ENCODE measurements around the gene GDPD3.
A peak's percentile ranks its signal among the peaks of the same experiment; 100 is the strongest.

DNA sequence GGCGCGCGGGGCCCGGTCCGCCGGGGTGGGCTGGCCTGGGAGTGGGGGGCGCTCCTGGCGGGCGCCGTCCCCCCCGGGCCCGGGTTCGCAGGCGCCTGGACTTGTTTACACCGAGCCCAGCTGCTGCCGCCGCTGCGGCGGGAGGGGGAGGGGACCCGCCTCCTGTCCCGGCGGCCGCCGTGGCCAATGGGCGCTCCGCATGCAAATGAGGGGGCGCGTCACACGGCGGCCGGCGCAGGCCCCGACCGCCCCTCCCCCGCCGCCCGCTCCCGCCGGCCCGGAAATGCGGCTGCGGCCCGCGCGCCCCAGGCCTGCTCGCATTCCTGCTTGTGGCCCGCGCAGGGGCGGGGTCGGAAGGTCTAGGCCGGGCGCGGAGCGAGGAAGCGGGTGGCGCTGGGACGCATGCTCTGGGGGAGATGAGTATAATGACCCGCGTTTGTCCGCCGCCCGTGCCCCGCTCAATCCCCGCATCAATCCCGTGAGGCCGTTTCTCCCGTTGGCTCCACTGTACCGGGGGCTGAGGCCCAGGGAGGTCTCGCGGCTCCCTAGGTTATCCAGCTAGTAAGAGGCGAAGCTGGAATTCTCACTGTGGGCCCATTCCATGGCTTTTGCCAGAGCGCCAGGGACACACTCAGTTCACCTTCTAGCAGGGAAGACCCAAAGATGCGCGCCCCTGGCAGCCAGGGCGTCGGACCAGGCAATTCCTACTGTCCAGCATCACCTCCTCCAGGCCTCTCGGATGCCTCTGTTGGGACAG, 17.1 kb downstream of the GDPD3 start, which contains the start of gene YPEL3:
- TF ChIP-seq MAZ (IDR thresholded peaks at IDR 0.05; ENCODE audit: borderline replicate concordance, low read depth, low read length) = peak; percentile 57; the same call in 1 of the 2 replicates
- no peak; the same call in 1 of the 2 replicates for TF ChIP-seq MAZ (CRISPR knock-in tag; IDR thresholded peaks at IDR 0.05; ENCODE audit: low read depth)
- no peak for TF ChIP-seq CEBPB (IDR thresholded peaks at IDR 0.05; ENCODE audit: borderline replicate concordance, low read depth, low read length)
- TF ChIP-seq ATF7 (IDR thresholded peaks at IDR 0.05) = no peak
- 0 out of 2 replicates have a peak, but pooled peaks have one; percentile 19 for TF ChIP-seq ATF7 (CRISPR knock-in tag; IDR thresholded peaks at IDR 0.05)
- TF ChIP-seq ZNF333 (CRISPR knock-in tag; IDR thresholded peaks at IDR 0.05; ENCODE audit: borderline replicate concordance) = no peak
- TF ChIP-seq CTCF (CRISPR knock-in tag; IDR thresholded peaks at IDR 0.05) = peak; percentile 31

All from HepG2 (cell line).